ENCODE data around the gene F7. TPM values are rescaled to one million over a fixed set of nuclear protein-coding genes. Genes with fewer than 3 reads are reported as not detected.

The F7 gene
- total RNA-seq, 1 experiment from 2014 or later: not detected

GRCh38 chr13:113090415-113090770 lies 15.2 kb upstream of the F7 start:
- Histone ChIP-seq H3F3A (ENCODE audit: low read length, unreplicated experiment) (no peaks in the 10 kb centered on the region), H3K4me1 (ENCODE audit: insufficient read depth, low read length) (no peaks in the 10 kb centered on the region), H3K36me3 (ENCODE audit: low read depth, low read length) (no peaks in the 10 kb centered on the region), H3K4me3 (ENCODE audit: low read length) (no peak overlapping the region), H3K4me2 (ENCODE audit: low read length) (no peak overlapping the region), H3K9me2 (replicated peaks; ENCODE audit: low read length) (no peaks in the 10 kb centered on the region), H3K27ac (ENCODE audit: low read length) (no peak overlapping the region), H3K9ac (ENCODE audit: low read length) (no peak overlapping the region), H3K9me3 (ENCODE audit: low read length) (no peaks in the 10 kb centered on the region), H3K79me2 (ENCODE audit: low read length) (no peaks in the 10 kb centered on the region), H2AFZ (ENCODE audit: low read length) (no peak overlapping the region), H4K20me1 (ENCODE audit: low read length) (no peaks in the 10 kb centered on the region), H3K27me3 (ENCODE audit: low read length) (no peaks in the 10 kb centered on the region)
- CTCF ChIA-PET: no interaction called here
- BruUV-seq (replicated peaks): no TSS peak
- POLR2A ChIA-PET (ENCODE audit: unreplicated experiment): no interaction called here
- intact Hi-C loops (cut with micrococcal nuclease): no loop called here
- TF ChIP-seq, protein P1, sequence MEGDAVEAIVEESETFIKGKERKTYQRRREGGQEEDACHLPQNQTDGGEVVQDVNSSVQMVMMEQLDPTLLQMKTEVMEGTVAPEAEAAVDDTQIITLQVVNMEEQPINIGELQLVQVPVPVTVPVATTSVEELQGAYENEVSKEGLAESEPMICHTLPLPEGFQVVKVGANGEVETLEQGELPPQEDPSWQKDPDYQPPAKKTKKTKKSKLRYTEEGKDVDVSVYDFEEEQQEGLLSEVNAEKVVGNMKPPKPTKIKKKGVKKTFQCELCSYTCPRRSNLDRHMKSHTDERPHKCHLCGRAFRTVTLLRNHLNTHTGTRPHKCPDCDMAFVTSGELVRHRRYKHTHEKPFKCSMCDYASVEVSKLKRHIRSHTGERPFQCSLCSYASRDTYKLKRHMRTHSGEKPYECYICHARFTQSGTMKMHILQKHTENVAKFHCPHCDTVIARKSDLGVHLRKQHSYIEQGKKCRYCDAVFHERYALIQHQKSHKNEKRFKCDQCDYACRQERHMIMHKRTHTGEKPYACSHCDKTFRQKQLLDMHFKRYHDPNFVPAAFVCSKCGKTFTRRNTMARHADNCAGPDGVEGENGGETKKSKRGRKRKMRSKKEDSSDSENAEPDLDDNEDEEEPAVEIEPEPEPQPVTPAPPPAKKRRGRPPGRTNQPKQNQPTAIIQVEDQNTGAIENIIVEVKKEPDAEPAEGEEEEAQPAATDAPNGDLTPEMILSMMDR (conservative IDR thresholded peaks at IDR 0.05; ENCODE audit: low read depth, low read length): no peak
- TF ChIP-seq EZH2 (IDR thresholded peaks at IDR 0.05; ENCODE audit: low read length, unreplicated experiment): no peak
- TF ChIP-seq EZH2phosphoT487 (IDR thresholded peaks at IDR 0.05; ENCODE audit: borderline replicate concordance, low read length): no peak
- DNase-seq (no peak), ATAC-seq (no peak)

DNA sequence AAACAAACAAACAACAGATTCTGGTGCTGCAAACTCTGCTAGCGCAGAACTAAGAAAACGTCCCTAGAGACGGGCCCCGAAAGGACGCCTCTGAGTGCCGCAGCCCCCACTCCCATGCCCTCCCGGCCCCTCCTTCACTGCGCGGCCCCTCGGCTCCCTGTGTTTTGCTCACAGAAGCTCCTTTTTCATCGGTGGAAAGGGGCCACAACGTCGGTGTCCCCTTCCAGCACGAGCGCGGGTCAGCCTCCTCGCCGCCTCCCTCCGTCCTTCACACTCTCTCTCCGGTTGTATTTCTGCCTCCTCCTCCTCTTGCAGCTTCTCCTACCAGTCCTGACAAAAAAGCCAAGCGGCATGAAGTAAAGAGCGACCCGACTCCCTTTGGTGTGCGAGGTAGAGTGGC lies 14.8 kb upstream of the F7 start:
- BruUV-seq (replicated peaks): no TSS peak
- H3K27me3 ChIP-seq (ENCODE audit: low read length): no peaks in the 10 kb centered on the region
- H3K9me3 ChIP-seq (ENCODE audit: low read length): no peaks in the 10 kb centered on the region
- CTCF ChIA-PET: no interaction called here
- H3K4me2 ChIP-seq (ENCODE audit: low read length): no peak overlapping the region
- no peak for TF ChIP-seq EZH2 (IDR thresholded peaks at IDR 0.05; ENCODE audit: low read length, unreplicated experiment)
- TF ChIP-seq, protein P1 (conservative IDR thresholded peaks at IDR 0.05; ENCODE audit: low read depth, low read length): no peak
- TF ChIP-seq EZH2phosphoT487 (IDR thresholded peaks at IDR 0.05; ENCODE audit: borderline replicate concordance, low read length): no peak
- H3K9ac ChIP-seq (ENCODE audit: low read length): no peak overlapping the region
- H3K36me3 ChIP-seq (ENCODE audit: low read depth, low read length): no peaks in the 10 kb centered on the region
- no peak overlapping the region for H3K4me3 ChIP-seq (ENCODE audit: low read length)
- H4K20me1 ChIP-seq (ENCODE audit: low read length): no peaks in the 10 kb centered on the region
- POLR2A ChIA-PET (ENCODE audit: unreplicated experiment): no interaction called here
- ATAC-seq (no peak), DNase-seq (no peak)
- H3K27ac ChIP-seq (ENCODE audit: low read length): no peak overlapping the region
- no peaks in the 10 kb centered on the region for H3F3A ChIP-seq (ENCODE audit: low read length, unreplicated experiment)
- H3K4me1 ChIP-seq (ENCODE audit: insufficient read depth, low read length): no peaks in the 10 kb centered on the region
- no peaks in the 10 kb centered on the region for H3K79me2 ChIP-seq (ENCODE audit: low read length)
- no peak overlapping the region for H2AFZ ChIP-seq (ENCODE audit: low read length)
- no peaks in the 10 kb centered on the region for H3K9me2 ChIP-seq (replicated peaks; ENCODE audit: low read length)
- intact Hi-C loops (cut with micrococcal nuclease): no loop called here

GRCh38 chr13:113091211-113091771 lies 14.3 kb upstream of the F7 start:
- Histone ChIP-seq H3K4me1 (ENCODE audit: insufficient read depth, low read length) (no peaks in the 10 kb centered on the region), H2AFZ (ENCODE audit: low read length) (no peak overlapping the region), H3K27me3 (ENCODE audit: low read length) (no peaks in the 10 kb centered on the region), H3K9ac (ENCODE audit: low read length) (no peak overlapping the region), H3K9me3 (ENCODE audit: low read length) (no peaks in the 10 kb centered on the region), H4K20me1 (ENCODE audit: low read length) (no peaks in the 10 kb centered on the region), H3F3A (ENCODE audit: low read length, unreplicated experiment) (no peaks in the 10 kb centered on the region), H3K4me2 (ENCODE audit: low read length) (no peak overlapping the region), H3K27ac (ENCODE audit: low read length) (no peak overlapping the region), H3K9me2 (replicated peaks; ENCODE audit: low read length) (no peaks in the 10 kb centered on the region), H3K36me3 (ENCODE audit: low read depth, low read length) (no peaks in the 10 kb centered on the region), H3K4me3 (ENCODE audit: low read length) (no peak overlapping the region), H3K79me2 (ENCODE audit: low read length) (no peaks in the 10 kb centered on the region)
- no peak for ATAC-seq
- intact Hi-C loops (cut with micrococcal nuclease): no loop called here
- no peak for DNase-seq
- TF ChIP-seq EZH2 (IDR thresholded peaks at IDR 0.05; ENCODE audit: low read length, unreplicated experiment) (no peak), EZH2phosphoT487 (IDR thresholded peaks at IDR 0.05; ENCODE audit: borderline replicate concordance, low read length) (no peak)
- TF ChIP-seq, protein P1 (conservative IDR thresholded peaks at IDR 0.05; ENCODE audit: low read depth, low read length): no peak
- ChIA-PET CTCF (no interaction called here), POLR2A (ENCODE audit: unreplicated experiment) (no interaction called here)
- no TSS peak for BruUV-seq (replicated peaks)

Data from PC-3 (cell line).